BLaER1 treated with 17β-estradiol and CSF1 and Interleukin-3, amounts not matched to agents 10 nM and 100 nM (cell line): ENCODE data around the gene KRTCAP2.
A peak's percentile ranks its signal among the peaks of the same experiment; 100 is the strongest.

Experiments used
- H3K27ac ChIP-seq, 11 experiments: shearing (Covaris generic); formaldehyde crosslinking; 2 replicates each; pipeline ENCODE4 v1.8.1; 2022
- H3K27me3 ChIP-seq, 11 experiments: shearing (Covaris generic); formaldehyde crosslinking; 2 replicates each; pipeline ENCODE4 v1.8.1; 2022
- H3K36me3 ChIP-seq, 11 experiments: shearing (Covaris generic); formaldehyde crosslinking; 2 replicates each; pipeline ENCODE4 v1.8.1; 2022
- H3K4me1 ChIP-seq, 10 experiments: shearing (Covaris generic); formaldehyde crosslinking; 2 replicates each; pipeline ENCODE4 v1.8.1; 2022
- H3K4me2 ChIP-seq, 11 experiments: shearing (Covaris generic); formaldehyde crosslinking; 2 replicates each; pipeline ENCODE4 v1.8.1; 2022
- H3K4me3 ChIP-seq, 10 experiments: shearing (Covaris generic); formaldehyde crosslinking; 2 replicates each; pipeline ENCODE4 v1.8.1; 2022
- H3K9ac ChIP-seq, 11 experiments: shearing (Covaris generic); formaldehyde crosslinking; 2 replicates each; pipeline ENCODE4 v1.8.1; 2022
- H3K9me3 ChIP-seq, 11 experiments: shearing (Covaris generic); formaldehyde crosslinking; replicated peaks in 1 of 11; 2 replicates each; pipeline ENCODE4 v1.8.1; 2022
- H4K20me1 ChIP-seq, 11 experiments: shearing (Covaris generic); formaldehyde crosslinking; 2 replicates each; pipeline ENCODE4 v1.8.1; 2022
- Cebpa-rat ChIP-seq, 11 experiments: shearing (Covaris generic); IDR thresholded peaks; 2 replicates each; pipeline ENCODE4 v1.8.1; 2022

KRTCAP2 gene

GRCh38 chr1:155130272-155131006 lies 42.7 kb downstream of the KRTCAP2 start:
- peak overlapping the region; percentile 87 to 100 (median 99) for H3K4me2 ChIP-seq
- peaks cover 0 to 3% (median 0%) of the 10 kb centered on the region in 11 experiments; a peak in 2 of 22 replicates for H4K20me1 ChIP-seq
- H3K27me3 ChIP-seq: peaks cover 25 to 43% (median 30%) of the 10 kb centered on the region in 11 experiments
- H3K4me1 ChIP-seq: peaks cover 53 to 77% (median 67%) of the 10 kb centered on the region in 10 experiments
- TF ChIP-seq Cebpa-rat (IDR thresholded peaks at IDR 0.05): no peak
- H3K36me3 ChIP-seq: peaks cover 0 to 37% (median 27%) of the 10 kb centered on the region in 11 experiments; a peak in 15 of 22 replicates
- peak overlapping the region; percentile 28 to 87 (median 75); a peak in 20 of 22 replicates for H3K9ac ChIP-seq
- H3K4me3 ChIP-seq: peak overlapping the region in 9 of 10 experiments; percentile 23 to 79 (median 70); a peak in 16 of 20 replicates
- no peaks in the 10 kb centered on the region for H3K9me3 ChIP-seq
- H3K27ac ChIP-seq: peak overlapping the region in 9 of 11 experiments; percentile 27 to 73 (median 58); a peak in 15 of 22 replicates

DNA sequence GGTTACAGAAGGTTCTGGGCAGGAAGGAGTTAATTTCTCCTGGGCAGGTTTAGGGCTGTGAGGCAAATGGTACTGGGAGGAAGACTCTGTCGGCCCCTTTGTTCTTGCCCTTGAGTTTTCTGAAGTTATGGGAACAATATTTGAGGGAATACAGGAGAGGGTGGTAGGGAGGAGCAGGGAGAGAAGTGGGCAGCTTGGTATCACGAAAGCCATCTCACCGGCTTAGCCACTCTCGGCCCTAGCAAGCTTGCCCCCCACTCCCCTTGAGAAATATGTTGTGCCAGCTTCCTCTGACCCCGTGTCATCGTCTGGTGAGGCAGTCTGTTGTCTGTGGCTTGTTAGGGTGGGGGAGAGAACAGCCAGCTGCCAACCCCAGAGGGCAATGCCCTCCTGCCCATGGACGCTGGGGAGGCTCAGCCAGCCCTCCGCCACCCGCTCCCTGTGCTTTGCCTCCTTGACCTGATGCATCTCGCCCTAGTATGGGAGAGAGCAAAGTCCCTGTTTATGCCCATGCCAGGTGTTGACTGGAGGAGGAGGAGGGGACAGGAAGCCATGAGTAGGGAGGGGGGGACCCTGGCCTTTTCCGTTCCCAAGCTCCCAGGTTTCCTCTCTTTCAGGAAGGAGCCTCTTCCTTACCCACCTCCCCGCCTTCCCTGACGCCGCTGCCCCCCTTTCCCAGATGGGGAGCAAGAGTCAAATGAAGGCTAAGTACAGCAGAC lies 44.2 kb downstream of the KRTCAP2 start:
- peak overlapping the region in 9 of 11 experiments; percentile 2 to 73 (median 58); a peak in 16 of 22 replicates for H3K27ac ChIP-seq
- peaks cover 0 to 3% (median 0%) of the 10 kb centered on the region in 11 experiments; a peak in 2 of 22 replicates for H4K20me1 ChIP-seq
- H3K4me1 ChIP-seq: peaks cover 41 to 62% (median 54%) of the 10 kb centered on the region in 10 experiments
- no peak for TF ChIP-seq Cebpa-rat (IDR thresholded peaks at IDR 0.05)
- peak overlapping the region; percentile 48 to 79 (median 70) for H3K4me3 ChIP-seq
- H3K9ac ChIP-seq: peak overlapping the region; percentile 64 to 87 (median 75); a peak in 20 of 22 replicates
- peaks cover 0 to 28% (median 20%) of the 10 kb centered on the region in 11 experiments; a peak in 15 of 22 replicates for H3K36me3 ChIP-seq
- no peaks in the 10 kb centered on the region for H3K9me3 ChIP-seq
- H3K27me3 ChIP-seq: peaks cover 25 to 50% (median 36%) of the 10 kb centered on the region in 11 experiments
- peak overlapping the region; percentile 87 to 100 (median 99) for H3K4me2 ChIP-seq

GRCh38 chr1:155127967-155128754 lies 44.9 kb downstream of the KRTCAP2 start:
- TF ChIP-seq Cebpa-rat (IDR thresholded peaks at IDR 0.05): no peak
- Histone ChIP-seq H3K27ac (peak overlapping the region in 9 of 11 experiments; percentile 31 to 73 (median 58); a peak in 17 of 22 replicates), H3K9me3 (no peaks in the 10 kb centered on the region), H3K27me3 (peaks cover 25 to 50% (median 36%) of the 10 kb centered on the region in 11 experiments), H3K9ac (peak overlapping the region; percentile 64 to 87 (median 75); a peak in 21 of 22 replicates), H3K4me2 (peak overlapping the region; percentile 87 to 100 (median 99)), H3K36me3 (peaks cover 0 to 20% (median 13%) of the 10 kb centered on the region in 11 experiments; a peak in 15 of 22 replicates), H4K20me1 (peaks cover 0 to 3% (median 0%) of the 10 kb centered on the region in 11 experiments; a peak in 2 of 22 replicates), H3K4me1 (peaks cover 39 to 58% (median 53%) of the 10 kb centered on the region in 10 experiments), H3K4me3 (peak overlapping the region; percentile 48 to 79 (median 70))

GRCh38 chr1:155127105-155127966 lies 45.8 kb downstream of the KRTCAP2 start, which contains the start of gene EFNA1:
Gene EFNA1, plus strand, starts transcription at chr1:155127876. Its CDS starts 102 bp downstream, at chr1:155127978.
- peaks cover 39 to 58% (median 53%) of the 10 kb centered on the region in 10 experiments for H3K4me1 ChIP-seq
- H3K9ac ChIP-seq: peak within 1 kb of the TSS; percentile 64 to 87 (median 75); a peak in 21 of 22 replicates
- no peaks in the 10 kb centered on the region for H3K9me3 ChIP-seq
- H4K20me1 ChIP-seq: peaks cover 0 to 3% (median 0%) of the 10 kb centered on the region in 11 experiments; a peak in 2 of 22 replicates
- peak within 1 kb of the TSS in 9 of 11 experiments; percentile 31 to 73 (median 58); a peak in 17 of 22 replicates for H3K27ac ChIP-seq
- peak within 1 kb of the TSS; percentile 48 to 79 (median 70) for H3K4me3 ChIP-seq
- no peak for TF ChIP-seq Cebpa-rat (IDR thresholded peaks at IDR 0.05)
- peaks cover 0 to 12% (median 10%) of the 10 kb centered on the region in 11 experiments; a peak in 14 of 22 replicates for H3K36me3 ChIP-seq
- H3K4me2 ChIP-seq: peak within 1 kb of the TSS; percentile 87 to 100 (median 99)
- peaks cover 25 to 50% (median 36%) of the 10 kb centered on the region in 11 experiments for H3K27me3 ChIP-seq

GRCh38 chr1:155126556-155127104 lies 46.5 kb downstream of the KRTCAP2 start:
- TF ChIP-seq Cebpa-rat (IDR thresholded peaks at IDR 0.05): no peak
- H3K36me3 ChIP-seq: peaks cover 0 to 7% (median 5%) of the 10 kb centered on the region in 11 experiments; a peak in 12 of 22 replicates
- H4K20me1 ChIP-seq: peaks cover 0 to 3% (median 0%) of the 10 kb centered on the region in 11 experiments; a peak in 2 of 22 replicates
- H3K9ac ChIP-seq: peak overlapping the region in 10 of 11 experiments; percentile 25 to 87 (median 68); a peak in 10 of 22 replicates
- peak overlapping the region; percentile 48 to 79 (median 70) for H3K4me3 ChIP-seq
- peak overlapping the region; percentile 87 to 100 (median 99) for H3K4me2 ChIP-seq
- H3K4me1 ChIP-seq: peaks cover 34 to 55% (median 49%) of the 10 kb centered on the region in 10 experiments
- peaks cover 25 to 50% (median 36%) of the 10 kb centered on the region in 11 experiments for H3K27me3 ChIP-seq
- peak overlapping the region in 1 of 11 experiments; percentile 39; a peak in 2 of 22 replicates for H3K27ac ChIP-seq
- H3K9me3 ChIP-seq: no peaks in the 10 kb centered on the region

GRCh38 chr1:155125946-155126555 lies 47.1 kb downstream of the KRTCAP2 start:
- H3K4me3 ChIP-seq: no peak overlapping the region
- H3K27ac ChIP-seq: no peak overlapping the region
- no peaks in the 10 kb centered on the region for H3K9me3 ChIP-seq
- H4K20me1 ChIP-seq: peaks cover 0 to 3% (median 0%) of the 10 kb centered on the region in 11 experiments; a peak in 2 of 22 replicates
- H3K4me1 ChIP-seq: peaks cover 33 to 49% (median 44%) of the 10 kb centered on the region in 10 experiments
- no peak overlapping the region for H3K9ac ChIP-seq
- peak overlapping the region in 9 of 11 experiments; percentile 87 to 100 (median 99); a peak in 13 of 22 replicates for H3K4me2 ChIP-seq
- TF ChIP-seq Cebpa-rat (IDR thresholded peaks at IDR 0.05): no peak
- H3K27me3 ChIP-seq: peaks cover 25 to 50% (median 36%) of the 10 kb centered on the region in 11 experiments
- H3K36me3 ChIP-seq: peaks cover 0 to 1% (median 0%) of the 10 kb centered on the region in 11 experiments; a peak in 6 of 22 replicates
